GM23248 (cell line): ENCODE measurements around the gene TBL1XR1. TPM values are rescaled to one million over a fixed set of nuclear protein-coding genes. Genes with fewer than 3 reads are reported as not detected.

Experiments used
- DNase-seq: peaks from one replicate; pipeline ENCODE4 v3.0.0-alpha.2; 2015
- H2AFZ ChIP-seq: fragments of 200-600 bp; sonication (generic); 2 replicates; pipeline ENCODE4 v1.6.1; 2016; ENCODE audit warnings: antibody characterized with exemption
- H3F3A ChIP-seq: fragments of 200-600 bp; sonication (generic); 2 replicates; pipeline ENCODE4 v1.6.1; 2016; ENCODE audit warnings: mild to moderate bottlenecking, antibody characterized with exemption, mixed run types; ENCODE audit not compliant: insufficient read depth
- H3K27ac ChIP-seq: fragments of 200-600 bp; sonication (generic); 2 replicates; pipeline ENCODE4 v1.5.1; 2016; ENCODE audit warnings: mild to moderate bottlenecking
- H3K27me3 ChIP-seq: fragments of 200-600 bp; sonication (generic); replicated peaks from 2 replicates; pipeline ENCODE4 v1.6.1; 2016; ENCODE audit warnings: mild to moderate bottlenecking; ENCODE audit not compliant: insufficient read depth
- H3K36me3 ChIP-seq: fragments of 200-600 bp; sonication (generic); 2 replicates; pipeline ENCODE4 v1.6.1; 2016; ENCODE audit warnings: low read depth, mild to moderate bottlenecking
- H3K4me1 ChIP-seq: fragments of 200-600 bp; sonication (generic); 2 replicates; pipeline ENCODE4 v1.6.1; 2016; ENCODE audit warnings: mild to moderate bottlenecking; ENCODE audit not compliant: insufficient read depth
- H3K4me2 ChIP-seq: fragments of 200-600 bp; sonication (generic); one replicate; pipeline ENCODE4 v1.6.1; 2016; ENCODE audit warnings: mild to moderate bottlenecking; ENCODE audit not compliant: unreplicated experiment
- H3K4me3 ChIP-seq: fragments of 200-600 bp; sonication (generic); 2 replicates; pipeline ENCODE4 v1.5.1; 2016; ENCODE audit warnings: mild to moderate bottlenecking
- H3K79me2 ChIP-seq: fragments of 200-600 bp; sonication (generic); 2 replicates; pipeline ENCODE4 v1.6.1; 2016; ENCODE audit warnings: mild to moderate bottlenecking; ENCODE audit not compliant: insufficient read depth
- H3K9ac ChIP-seq: fragments of 200-600 bp; sonication (generic); 2 replicates; pipeline ENCODE4 v1.6.1; 2016; ENCODE audit warnings: mild to moderate bottlenecking
- H3K9me2 ChIP-seq: fragments of 200-600 bp; sonication (generic); 2 replicates; pipeline ENCODE4 v1.6.1; 2016; ENCODE audit warnings: mixed run types, mild to moderate bottlenecking, moderate library complexity; ENCODE audit not compliant: insufficient read depth
- H3K9me3 ChIP-seq: fragments of 200-600 bp; sonication (generic); one replicate; pipeline ENCODE4 v1.6.1; 2017; ENCODE audit warnings: low read depth
- H4K20me1 ChIP-seq: fragments of 200-600 bp; sonication (generic); 2 replicates; pipeline ENCODE4 v1.6.0; 2016; ENCODE audit not compliant: insufficient read depth
- EZH2 ChIP-seq: fragments of 200-600 bp; sonication (generic); IDR thresholded peaks from 2 replicates; pipeline ENCODE4 v1.6.1; 2018; ENCODE audit warnings: antibody characterized with exemption, mild to moderate bottlenecking; ENCODE audit not compliant: insufficient read depth, poor library complexity, severe bottlenecking
- EZH2phosphoT487 ChIP-seq: fragments of 200-600 bp; sonication (generic); IDR thresholded peaks from 2 replicates; pipeline ENCODE4 v1.6.1; 2018; ENCODE audit warnings: antibody characterized with exemption, moderate library complexity, mild to moderate bottlenecking, low read depth; ENCODE audit not compliant: insufficient read depth
- WGBS, 2 experiments: methylation state at CpG; one replicate each; pipeline ENCODE4 v1.1.6; 2015 to 2017; ENCODE audit warnings: low lambda C conversion rate in 2 of 2, low coverage in 1 of 2; ENCODE audit errors: missing lambda C conversion rate in 2 of 2; 5-methylcytosine and 5-hydroxymethylcytosine counted together
- in situ Hi-C: fragments of 300-500 bp; cut with MboI; formaldehyde crosslinking; loops from 2 replicates; pipeline ENCODE4 v1.15.0; 2020
- polyA plus RNA-seq: library from polyadenylated mRNA; unstranded; fragments of >200 nt; fragmentation: Nextera tagmentation; extraction: Ambion mirVana; gene quantifications from 2 replicates; pipeline ENCODE4 v1.2.1, GENCODE V29; 2016
- total RNA-seq: library from RNA; depleted of rRNA; stranded (reverse); fragments of >200 nt; shearing (Covaris generic); gene quantifications from 2 replicates; pipeline ENCODE4 v1.2.3, GENCODE V29; 2014

TBL1XR1 gene
- total and polyA plus RNA-seq, 2 experiments from 2014 or later: 41.6 to 87.2 TPM

- no peaks in the 10 kb centered on the region for H3F3A ChIP-seq
- H3K27ac ChIP-seq: no peak overlapping the region
- no peaks in the 10 kb centered on the region for H3K9me2 ChIP-seq
- H3K36me3 ChIP-seq: no peaks in the 10 kb centered on the region
- no peaks in the 10 kb centered on the region for H3K27me3 ChIP-seq
- H3K9me3 ChIP-seq: no peaks in the 10 kb centered on the region
- no peak for DNase-seq
- in situ Hi-C loops: no loop called here
- no peaks in the 10 kb centered on the region for H4K20me1 ChIP-seq
- H3K9ac ChIP-seq: no peak overlapping the region
- no peaks in the 10 kb centered on the region for H3K79me2 ChIP-seq
- H3K4me3 ChIP-seq: no peak overlapping the region
- H3K4me2 ChIP-seq: no peak overlapping the region
- TF ChIP-seq EZH2phosphoT487 (no peak), EZH2 (no peak)
- WGBS, 2 experiments: 75 to 78% methylated on average over 4 of the region's 4 CpGs
- no peak overlapping the region for H2AFZ ChIP-seq
- no peaks in the 10 kb centered on the region for H3K4me1 ChIP-seq
Measured at GRCh38 chr3:176994891-176995781, 202.1 kb downstream of the TBL1XR1 start.

DNA sequence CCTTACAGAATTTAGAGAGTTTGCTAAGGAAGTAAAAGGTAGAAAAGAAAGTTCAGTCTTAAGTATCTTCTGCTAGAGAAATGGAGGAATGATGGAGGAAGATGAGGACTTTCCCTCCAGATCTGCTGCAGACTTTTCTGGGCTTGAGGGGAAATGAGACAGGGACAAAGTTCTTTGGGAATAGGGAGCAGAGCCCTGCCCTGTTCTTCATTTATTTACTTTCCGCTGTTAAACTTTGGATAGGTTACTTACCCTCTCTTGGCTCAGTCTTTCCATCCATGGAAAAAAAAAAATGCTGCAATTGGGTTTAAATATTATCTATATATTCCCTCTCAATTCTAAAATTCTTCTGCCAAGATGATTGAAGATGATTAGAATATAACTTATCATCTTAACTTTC, 202.9 kb downstream of the TBL1XR1 start:
- no peaks in the 10 kb centered on the region for H3K27me3 ChIP-seq
- no peak for TF ChIP-seq EZH2
- no peak for TF ChIP-seq EZH2phosphoT487
- in situ Hi-C loops: no loop called here
- no peak overlapping the region for H3K4me3 ChIP-seq
- WGBS, 2 experiments: 81 to 94% methylated on average over 1 of the region's 1 CpG
- H3K4me2 ChIP-seq: no peak overlapping the region
- H3K36me3 ChIP-seq: no peaks in the 10 kb centered on the region
- no peak overlapping the region for H3K9ac ChIP-seq
- H3F3A ChIP-seq: no peaks in the 10 kb centered on the region
- H3K27ac ChIP-seq: no peak overlapping the region
- H3K4me1 ChIP-seq: no peaks in the 10 kb centered on the region
- H3K9me3 ChIP-seq: no peaks in the 10 kb centered on the region
- H3K79me2 ChIP-seq: no peaks in the 10 kb centered on the region
- no peaks in the 10 kb centered on the region for H4K20me1 ChIP-seq
- no peak overlapping the region for H2AFZ ChIP-seq
- no peaks in the 10 kb centered on the region for H3K9me2 ChIP-seq
- DNase-seq: no peak

DNA sequence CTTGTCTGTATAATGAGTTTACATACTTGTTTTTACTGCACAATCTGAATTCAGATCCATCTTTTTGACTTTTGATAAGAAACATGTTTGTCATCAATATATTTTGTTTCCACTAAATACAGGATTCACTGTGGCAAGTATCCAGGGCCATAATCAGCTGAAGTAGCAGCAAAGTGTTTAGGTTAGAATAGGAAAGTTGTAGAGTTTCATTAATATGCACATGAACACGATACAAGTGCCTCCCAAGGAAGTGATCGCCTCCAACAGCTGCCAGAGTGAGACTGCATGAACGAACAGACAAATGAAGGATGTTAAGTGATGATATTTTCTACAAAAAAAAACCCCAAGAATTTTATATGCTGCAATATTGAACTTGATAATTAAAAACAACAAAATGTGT, 204.3 kb downstream of the TBL1XR1 start:
- no peaks in the 10 kb centered on the region for H3K4me1 ChIP-seq
- no peaks in the 10 kb centered on the region for H3F3A ChIP-seq
- no peaks in the 10 kb centered on the region for H3K27me3 ChIP-seq
- H3K4me3 ChIP-seq: no peak overlapping the region
- in situ Hi-C loops: no loop called here
- no peak for DNase-seq
- H3K9me2 ChIP-seq: no peaks in the 10 kb centered on the region
- 59 to 60% methylated on average over 3 of the region's 3 CpGs for WGBS, 2 experiments
- no peak overlapping the region for H3K4me2 ChIP-seq
- no peak overlapping the region for H3K27ac ChIP-seq
- H2AFZ ChIP-seq: no peak overlapping the region
- H3K9ac ChIP-seq: no peak overlapping the region
- no peak for TF ChIP-seq EZH2
- no peak for TF ChIP-seq EZH2phosphoT487
- no peaks in the 10 kb centered on the region for H3K36me3 ChIP-seq
- no peaks in the 10 kb centered on the region for H3K79me2 ChIP-seq
- no peaks in the 10 kb centered on the region for H3K9me3 ChIP-seq
- no peaks in the 10 kb centered on the region for H4K20me1 ChIP-seq

GRCh38 chr3:176992565-176992964, 204.7 kb downstream of the TBL1XR1 start:
- Histone ChIP-seq H2AFZ (no peak overlapping the region), H3K9ac (no peak overlapping the region), H3K9me2 (no peaks in the 10 kb centered on the region), H3K36me3 (no peaks in the 10 kb centered on the region), H4K20me1 (no peaks in the 10 kb centered on the region), H3K79me2 (no peaks in the 10 kb centered on the region), H3F3A (no peaks in the 10 kb centered on the region), H3K9me3 (no peaks in the 10 kb centered on the region), H3K4me2 (no peak overlapping the region), H3K27me3 (no peaks in the 10 kb centered on the region), H3K4me1 (no peaks in the 10 kb centered on the region), H3K4me3 (no peak overlapping the region), H3K27ac (no peak overlapping the region)
- in situ Hi-C loops: no loop called here
- 91 to 92% methylated on average over 7 to 11 of the region's 11 CpGs for WGBS, 2 experiments
- no peak for DNase-seq
- no peak for TF ChIP-seq EZH2phosphoT487
- no peak for TF ChIP-seq EZH2
